Panc1 (cell line): ENCODE measurements around the gene BSND.

Source experiments
- POLR2AphosphoS5 ChIP-seq: IDR thresholded peaks from 2 replicates; pipeline ENCODE4 v1.6.1; 2012; ENCODE audit warnings: mild to moderate bottlenecking, low read depth, low read length, moderate library complexity
- SIN3A ChIP-seq: IDR thresholded peaks from 2 replicates; pipeline ENCODE4 v1.6.1; 2012; ENCODE audit warnings: low read depth, mild to moderate bottlenecking, low read length, moderate library complexity, borderline replicate concordance; ENCODE audit not compliant: insufficient read depth
- TCF7L2 ChIP-seq: IDR thresholded peaks from 2 replicates; pipeline ENCODE4 v1.6.1; 2011; ENCODE audit warnings: mild to moderate bottlenecking, low read depth, low read length, inconsistent platforms
- TF ChIP-seq, protein P1 (sequence below), 2 experiments: IDR thresholded peaks; 2 replicates each; pipeline ENCODE4 v1.6.1; 2011 to 2012; ENCODE audit warnings: low read depth in 2 of 2, control low read depth in 1 of 2, low read length in 1 of 2, mild to moderate bottlenecking in 1 of 2, moderate library complexity in 1 of 2; ENCODE audit not compliant: insufficient read depth in 1 of 2
- TF ChIP-seq, protein P2 (sequence below): fragments of 450-650 bp; IDR thresholded peaks from 2 replicates; pipeline ENCODE4 v1.5.1; 2017; ENCODE audit warnings: mild to moderate bottlenecking

DNA sequence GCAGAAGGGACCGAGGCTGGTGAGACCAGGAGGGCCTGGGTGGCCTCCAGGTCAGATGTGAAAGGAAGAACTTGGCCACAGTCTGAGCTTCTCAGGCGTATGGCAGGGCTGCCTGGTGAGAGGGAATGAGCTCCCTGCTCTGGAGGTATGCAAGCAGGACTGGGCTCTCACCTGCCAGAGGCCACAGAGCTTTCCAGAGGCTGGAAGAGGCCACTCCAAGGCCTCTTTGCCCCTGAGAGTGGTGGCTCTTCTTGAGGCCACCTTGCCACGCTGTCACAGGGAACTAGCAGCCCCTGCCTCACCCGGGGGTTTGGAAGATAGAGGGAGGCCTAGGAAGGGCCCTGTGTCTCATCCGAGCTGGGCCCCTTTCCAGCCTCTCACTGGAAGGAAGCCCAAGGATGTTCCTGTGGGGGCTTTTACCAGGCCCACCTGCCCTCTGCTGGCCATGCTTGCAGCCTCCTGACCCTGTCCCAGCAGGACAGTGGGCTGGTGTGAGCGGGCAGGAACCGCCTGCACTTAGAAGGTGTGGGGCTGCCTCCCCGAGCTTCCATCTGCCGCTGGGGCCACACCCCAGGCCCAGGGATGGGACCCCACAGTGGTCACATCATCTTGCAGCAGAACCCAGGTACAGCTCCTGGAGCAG, 50.7 kb downstream of the BSND start:
- TF ChIP-seq, protein P1, sequence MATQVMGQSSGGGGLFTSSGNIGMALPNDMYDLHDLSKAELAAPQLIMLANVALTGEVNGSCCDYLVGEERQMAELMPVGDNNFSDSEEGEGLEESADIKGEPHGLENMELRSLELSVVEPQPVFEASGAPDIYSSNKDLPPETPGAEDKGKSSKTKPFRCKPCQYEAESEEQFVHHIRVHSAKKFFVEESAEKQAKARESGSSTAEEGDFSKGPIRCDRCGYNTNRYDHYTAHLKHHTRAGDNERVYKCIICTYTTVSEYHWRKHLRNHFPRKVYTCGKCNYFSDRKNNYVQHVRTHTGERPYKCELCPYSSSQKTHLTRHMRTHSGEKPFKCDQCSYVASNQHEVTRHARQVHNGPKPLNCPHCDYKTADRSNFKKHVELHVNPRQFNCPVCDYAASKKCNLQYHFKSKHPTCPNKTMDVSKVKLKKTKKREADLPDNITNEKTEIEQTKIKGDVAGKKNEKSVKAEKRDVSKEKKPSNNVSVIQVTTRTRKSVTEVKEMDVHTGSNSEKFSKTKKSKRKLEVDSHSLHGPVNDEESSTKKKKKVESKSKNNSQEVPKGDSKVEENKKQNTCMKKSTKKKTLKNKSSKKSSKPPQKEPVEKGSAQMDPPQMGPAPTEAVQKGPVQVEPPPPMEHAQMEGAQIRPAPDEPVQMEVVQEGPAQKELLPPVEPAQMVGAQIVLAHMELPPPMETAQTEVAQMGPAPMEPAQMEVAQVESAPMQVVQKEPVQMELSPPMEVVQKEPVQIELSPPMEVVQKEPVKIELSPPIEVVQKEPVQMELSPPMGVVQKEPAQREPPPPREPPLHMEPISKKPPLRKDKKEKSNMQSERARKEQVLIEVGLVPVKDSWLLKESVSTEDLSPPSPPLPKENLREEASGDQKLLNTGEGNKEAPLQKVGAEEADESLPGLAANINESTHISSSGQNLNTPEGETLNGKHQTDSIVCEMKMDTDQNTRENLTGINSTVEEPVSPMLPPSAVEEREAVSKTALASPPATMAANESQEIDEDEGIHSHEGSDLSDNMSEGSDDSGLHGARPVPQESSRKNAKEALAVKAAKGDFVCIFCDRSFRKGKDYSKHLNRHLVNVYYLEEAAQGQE (IDR thresholded peaks at IDR 0.05; ENCODE audit: insufficient read depth in 1 of 2, low read depth in 2 of 2, low read length in 1 of 2), result no peak
- TF ChIP-seq, protein P2, sequence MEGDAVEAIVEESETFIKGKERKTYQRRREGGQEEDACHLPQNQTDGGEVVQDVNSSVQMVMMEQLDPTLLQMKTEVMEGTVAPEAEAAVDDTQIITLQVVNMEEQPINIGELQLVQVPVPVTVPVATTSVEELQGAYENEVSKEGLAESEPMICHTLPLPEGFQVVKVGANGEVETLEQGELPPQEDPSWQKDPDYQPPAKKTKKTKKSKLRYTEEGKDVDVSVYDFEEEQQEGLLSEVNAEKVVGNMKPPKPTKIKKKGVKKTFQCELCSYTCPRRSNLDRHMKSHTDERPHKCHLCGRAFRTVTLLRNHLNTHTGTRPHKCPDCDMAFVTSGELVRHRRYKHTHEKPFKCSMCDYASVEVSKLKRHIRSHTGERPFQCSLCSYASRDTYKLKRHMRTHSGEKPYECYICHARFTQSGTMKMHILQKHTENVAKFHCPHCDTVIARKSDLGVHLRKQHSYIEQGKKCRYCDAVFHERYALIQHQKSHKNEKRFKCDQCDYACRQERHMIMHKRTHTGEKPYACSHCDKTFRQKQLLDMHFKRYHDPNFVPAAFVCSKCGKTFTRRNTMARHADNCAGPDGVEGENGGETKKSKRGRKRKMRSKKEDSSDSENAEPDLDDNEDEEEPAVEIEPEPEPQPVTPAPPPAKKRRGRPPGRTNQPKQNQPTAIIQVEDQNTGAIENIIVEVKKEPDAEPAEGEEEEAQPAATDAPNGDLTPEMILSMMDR, result no peak
- TF ChIP-seq TCF7L2, result no peak
- no peak for TF ChIP-seq POLR2AphosphoS5
- TF ChIP-seq SIN3A, result no peak
